Neural progenitor cell (in vitro differentiated cells): ENCODE results near the gene FLVCR2. TPM values are rescaled to one million over a fixed set of nuclear protein-coding genes. Genes with fewer than 3 reads are reported as not detected.
"Not testable (repeated sequence)": the region's sequence is repeated elsewhere in the genome, so short reads cannot be mapped to it uniquely, and the experiment has no call there.

Source experiments
- DNase-seq: peaks from one replicate; pipeline ENCODE4 v3.0.0-alpha.2; 2016; ENCODE audit warnings: low spot score
- H2AFZ ChIP-seq: fragments of 200-600 bp; sonication (generic); replicated peaks from 2 replicates; pipeline ENCODE4 v1.6.1; 2016; ENCODE audit warnings: antibody characterized with exemption
- H3F3A ChIP-seq: fragments of 200-600 bp; sonication (generic); 2 replicates; pipeline ENCODE4 v1.6.1; 2016; ENCODE audit warnings: antibody characterized with exemption, low read depth
- H3K27ac ChIP-seq: fragments of 200-600 bp; sonication (generic); 2 replicates; pipeline ENCODE4 v1.5.1; 2016; ENCODE audit warnings: mild to moderate bottlenecking
- H3K27me3 ChIP-seq: fragments of 200-600 bp; sonication (generic); 2 replicates; pipeline ENCODE4 v1.6.1; 2016; ENCODE audit warnings: mild to moderate bottlenecking, moderate library complexity
- H3K36me3 ChIP-seq: fragments of 200-600 bp; sonication (generic); 2 replicates; pipeline ENCODE4 v1.5.1; 2016
- H3K4me1 ChIP-seq: fragments of 200-600 bp; sonication (generic); 2 replicates; pipeline ENCODE4 v1.6.1; 2016; ENCODE audit warnings: mixed run types
- H3K4me2 ChIP-seq: fragments of 200-600 bp; sonication (generic); 2 replicates; pipeline ENCODE4 v1.6.1; 2016
- H3K4me3 ChIP-seq: fragments of 200-600 bp; sonication (generic); 2 replicates; pipeline ENCODE4 v1.5.1; 2016
- H3K79me2 ChIP-seq: fragments of 200-600 bp; sonication (generic); 2 replicates; pipeline ENCODE4 v1.6.1; 2016; ENCODE audit warnings: low read depth
- H3K9ac ChIP-seq: fragments of 200-600 bp; sonication (generic); 2 replicates; pipeline ENCODE4 v1.6.1; 2016
- H3K9me3 ChIP-seq: fragments of 200-600 bp; sonication (generic); 2 replicates; pipeline ENCODE4 v1.5.1; 2016; ENCODE audit warnings: low read depth
- H4K20me1 ChIP-seq: fragments of 200-600 bp; sonication (generic); 2 replicates; pipeline ENCODE4 v1.6.1; 2016; ENCODE audit warnings: low read depth
- H3K27ac Mint-ChIP-seq: 3 replicates; pipeline ENCODE4 v1.8.0; 2021; ENCODE audit warnings: mixed read lengths
- H3K27me3 Mint-ChIP-seq: 2 replicates; pipeline ENCODE4 v1.8.0; 2022; ENCODE audit warnings: low read depth, mild to moderate bottlenecking, inconsistent platforms, moderate library complexity, mixed read lengths; ENCODE audit not compliant: insufficient read depth
- H3K36me3 Mint-ChIP-seq: 3 replicates; pipeline ENCODE4 v1.8.0; 2021; ENCODE audit warnings: mixed read lengths
- H3K4me1 Mint-ChIP-seq: 3 replicates; pipeline ENCODE4 v1.8.0; 2021; ENCODE audit warnings: mixed read lengths
- H3K4me3 Mint-ChIP-seq: 3 replicates; pipeline ENCODE4 v1.8.0; 2021; ENCODE audit warnings: mild to moderate bottlenecking, moderate library complexity, mixed read lengths
- H3K9me3 Mint-ChIP-seq: 3 replicates; pipeline ENCODE4 v1.8.0; 2020; ENCODE audit warnings: mixed read lengths
- CTCF ChIP-seq: fragments of 200-600 bp; sonication (generic); IDR thresholded peaks from 2 replicates; pipeline ENCODE4 v1.5.1; 2017; ENCODE audit warnings: antibody characterized with exemption, mild to moderate bottlenecking
- EZH2 ChIP-seq: fragments of 200-600 bp; sonication (generic); IDR thresholded peaks from 2 replicates; pipeline ENCODE4 v1.6.1; 2017; ENCODE audit warnings: antibody characterized with exemption, mild to moderate bottlenecking, moderate library complexity
- EZH2phosphoT487 ChIP-seq: fragments of 200-600 bp; sonication (generic); IDR thresholded peaks from 2 replicates; pipeline ENCODE4 v1.6.1; 2017; ENCODE audit warnings: antibody characterized with exemption
- total RNA-seq: library from RNA; depleted of rRNA; stranded (reverse); fragments of >200 nt; gene quantifications from 2 replicates; pipeline ENCODE4 v1.2.3, GENCODE V29; 2015; ENCODE audit warnings: low replicate concordance

The FLVCR2 gene
- total RNA-seq, 1 donor from 2014 or later, result 1.7 TPM

- H3K4me1 ChIP-seq, result no peaks in the 10 kb centered on the region
- no peaks in the 10 kb centered on the region for H3F3A ChIP-seq
- H3K27ac ChIP-seq, result no peak overlapping the region
- H3K9ac ChIP-seq, result no peak overlapping the region
- Mint-ChIP-seq H3K4me1 (peaks cover 7% of the 10 kb centered on the region), H3K36me3 (peaks cover 7% of the 10 kb centered on the region), H3K27ac (no peak overlapping the region), H3K9me3 (peaks cover 11% of the 10 kb centered on the region), H3K4me3 (no peak overlapping the region), H3K27me3 (peaks cover 5% of the 10 kb centered on the region)
- no peaks in the 10 kb centered on the region for H3K27me3 ChIP-seq
- H3K4me2 ChIP-seq, result no peak overlapping the region
- H4K20me1 ChIP-seq, result no peaks in the 10 kb centered on the region
- H3K4me3 ChIP-seq, result no peak overlapping the region
- no peaks in the 10 kb centered on the region for H3K79me2 ChIP-seq
- TF ChIP-seq CTCF (no peak), EZH2phosphoT487 (no peak), EZH2 (no peak)
- no peaks in the 10 kb centered on the region for H3K36me3 ChIP-seq
- H2AFZ ChIP-seq, result no peak overlapping the region
- no peaks in the 10 kb centered on the region for H3K9me3 ChIP-seq
- DNase-seq, result no peak
Measured at GRCh38 chr14:75595226-75595625, 16.8 kb downstream of the FLVCR2 start.

- no peak overlapping the region for H3K27ac ChIP-seq
- peaks cover 7% of the 10 kb centered on the region for H3K9me3 Mint-ChIP-seq
- no peaks in the 10 kb centered on the region for H3K9me3 ChIP-seq
- no peak overlapping the region for H2AFZ ChIP-seq
- H3K79me2 ChIP-seq, result no peaks in the 10 kb centered on the region
- no peaks in the 10 kb centered on the region for H3F3A ChIP-seq
- peaks cover 3% of the 10 kb centered on the region for H3K27me3 Mint-ChIP-seq
- no peaks in the 10 kb centered on the region for H3K4me1 ChIP-seq
- H3K4me3 ChIP-seq, result no peak overlapping the region
- no peak overlapping the region for H3K4me3 Mint-ChIP-seq
- no peak overlapping the region for H3K27ac Mint-ChIP-seq
- H3K36me3 Mint-ChIP-seq, result peaks cover 4% of the 10 kb centered on the region
- H3K27me3 ChIP-seq, result no peaks in the 10 kb centered on the region
- H3K36me3 ChIP-seq, result no peaks in the 10 kb centered on the region
- H3K9ac ChIP-seq, result no peak overlapping the region
- H3K4me1 Mint-ChIP-seq, result peaks cover 7% of the 10 kb centered on the region
- no peak for DNase-seq
- TF ChIP-seq CTCF (no peak), EZH2 (no peak), EZH2phosphoT487 (no peak)
- H4K20me1 ChIP-seq, result no peaks in the 10 kb centered on the region
- H3K4me2 ChIP-seq, result no peak overlapping the region
Measured at GRCh38 chr14:75597149-75597548, 18.7 kb downstream of the FLVCR2 start.

GRCh38 chr14:75600100-75600499 is 21.7 kb downstream of the FLVCR2 start:
- H3K9me3 Mint-ChIP-seq, H3K27me3 ChIP-seq, H3K9ac ChIP-seq, H3K36me3 Mint-ChIP-seq, H3K4me1 Mint-ChIP-seq, H3K9me3 ChIP-seq, H3K27me3 Mint-ChIP-seq, H3K27ac ChIP-seq, H3K4me2 ChIP-seq, H3K4me1 ChIP-seq, H3K27ac Mint-ChIP-seq, H2AFZ ChIP-seq, H4K20me1 ChIP-seq, H3K4me3 Mint-ChIP-seq, H3F3A ChIP-seq, H3K4me3 ChIP-seq, DNase-seq, H3K36me3 ChIP-seq, H3K79me2 ChIP-seq: not testable (repeated sequence)

- H3K4me2 ChIP-seq, H4K20me1 ChIP-seq, H3K9ac ChIP-seq, H3K4me1 Mint-ChIP-seq, H2AFZ ChIP-seq, H3K36me3 Mint-ChIP-seq, H3K4me3 Mint-ChIP-seq, H3K27ac ChIP-seq, H3K9me3 ChIP-seq, H3K9me3 Mint-ChIP-seq, H3K4me1 ChIP-seq, H3K27me3 ChIP-seq, H3F3A ChIP-seq, H3K36me3 ChIP-seq, DNase-seq, H3K79me2 ChIP-seq, H3K4me3 ChIP-seq, H3K27ac Mint-ChIP-seq, H3K27me3 Mint-ChIP-seq: not testable (repeated sequence)
Measured at GRCh38 chr14:75601061-75601460, 22.6 kb downstream of the FLVCR2 start.
